SK-N-SH (cell line): ENCODE measurements around the gene FNDC3B.

Source experiments
- CHD2 ChIP-seq: fragments of 150-350 bp; IDR thresholded peaks from 2 replicates; pipeline ENCODE4 v1.6.1; 2018; ENCODE audit warnings: low read length; ENCODE audit not compliant: partially characterized antibody
- CTCF ChIP-seq: fragments of 200-600 bp; sonication (generic); IDR thresholded peaks from 2 replicates; pipeline ENCODE4 v1.6.1; 2017; ENCODE audit warnings: antibody characterized with exemption, mild to moderate bottlenecking, moderate library complexity
- ELF1 ChIP-seq: IDR thresholded peaks from 2 replicates; pipeline ENCODE4 v1.4.0; 2012
- EP300 ChIP-seq, 2 experiments: IDR thresholded peaks; 2 replicates each; pipeline versions ENCODE4 v1.4.0 to v1.6.1; 2012; ENCODE audit warnings: borderline replicate concordance in 1 of 2, low read depth in 1 of 2, low read length in 1 of 2
- EZH2phosphoT487 ChIP-seq: fragments of 200-600 bp; sonication (generic); IDR thresholded peaks from 2 replicates; pipeline ENCODE4 v1.6.1; 2017; ENCODE audit warnings: low read depth, mixed run types, mild to moderate bottlenecking, antibody characterized with exemption, moderate library complexity, borderline replicate concordance
- GATA2 ChIP-seq: sonication (generic); formaldehyde crosslinking; IDR thresholded peaks from 2 replicates; pipeline ENCODE4 v1.5.0; 2020; ENCODE audit warnings: mild to moderate bottlenecking, missing genetic modification reagents
- MXI1 ChIP-seq: IDR thresholded peaks from 2 replicates; pipeline ENCODE4 v1.6.1; 2012; ENCODE audit warnings: mild to moderate bottlenecking, low read depth, low read length, improper control_type of control experiment
- RAD21 ChIP-seq: IDR thresholded peaks from 2 replicates; pipeline ENCODE4 v1.6.1; 2012; ENCODE audit warnings: mild to moderate bottlenecking, low read length
- RCOR1 ChIP-seq: fragments of 150-350 bp; IDR thresholded peaks from 2 replicates; pipeline ENCODE4 v1.6.1; 2017; ENCODE audit warnings: antibody characterized with exemption, low read length
- TAF1 ChIP-seq: IDR thresholded peaks from 2 replicates; pipeline ENCODE4 v1.6.1; 2012; ENCODE audit warnings: low read depth, mild to moderate bottlenecking, low read length, moderate library complexity, borderline replicate concordance
- USF2 ChIP-seq: fragments of 150-350 bp; IDR thresholded peaks from 2 replicates; pipeline ENCODE4 v1.6.1; 2017; ENCODE audit warnings: antibody characterized with exemption, low read length, low read depth, borderline replicate concordance

GRCh38 chr3:172152874-172153273 lies 113.5 kb downstream of the FNDC3B start:
- TF ChIP-seq TAF1, result no peak
- TF ChIP-seq ELF1, result no peak
- no peak for TF ChIP-seq CHD2
- no peak for TF ChIP-seq MXI1
- no peak for TF ChIP-seq EZH2phosphoT487
- TF ChIP-seq CTCF, result no peak
- no peak; a peak in 1 of 4 replicates for TF ChIP-seq EP300 (IDR thresholded peaks at IDR 0.05; ENCODE audit: borderline replicate concordance in 1 of 2, low read depth in 1 of 2, low read length in 1 of 2)
- TF ChIP-seq GATA2 (CRISPR knock-in tag), result no peak
- no peak for TF ChIP-seq USF2
- no peak for TF ChIP-seq RAD21
- TF ChIP-seq RCOR1, result no peak
